Skeletal muscle tissue (tissue), 4 donors: ENCODE measurements around the gene DIP2C. TPM values are rescaled to one million over a fixed set of nuclear protein-coding genes. Genes with fewer than 3 reads are reported as not detected.

Experiments used
- H3K27ac ChIP-seq: one replicate; pipeline ENCODE4 v1.7.0; 2013; ENCODE audit warnings: mild to moderate bottlenecking, low read depth, low read length, inconsistent platforms
- H3K27me3 ChIP-seq, 3 donors: one replicate each; pipeline ENCODE4 v1.7.0; 2013; ENCODE audit warnings: low read length in 3 of 3; ENCODE audit not compliant: control insufficient read depth in 3 of 3, insufficient read depth in 3 of 3
- H3K36me3 ChIP-seq, 3 donors: one replicate each; pipeline ENCODE4 v1.7.0; 2013; ENCODE audit warnings: low read length in 3 of 3; ENCODE audit not compliant: control insufficient read depth in 3 of 3, insufficient read depth in 3 of 3
- H3K4me1 ChIP-seq, 3 donors: one replicate each; pipeline ENCODE4 v1.7.0; 2013; ENCODE audit warnings: low read length in 3 of 3, mild to moderate bottlenecking in 3 of 3; ENCODE audit not compliant: control insufficient read depth in 3 of 3, insufficient read depth in 3 of 3
- H3K4me3 ChIP-seq, 3 donors: one replicate each; pipeline ENCODE4 v1.7.0; 2013; ENCODE audit warnings: low read length in 3 of 3
- H3K9ac ChIP-seq, 3 donors: one replicate each; pipeline ENCODE4 v1.7.0; 2013; ENCODE audit warnings: low read length in 3 of 3, mild to moderate bottlenecking in 3 of 3, moderate library complexity in 2 of 3, low read depth in 1 of 3
- H3K9me3 ChIP-seq, 3 donors: one replicate each; pipeline ENCODE4 v1.7.0; 2013; ENCODE audit warnings: low read length in 3 of 3; ENCODE audit not compliant: control insufficient read depth in 3 of 3
- total RNA-seq: library from RNA; depleted of rRNA; stranded (reverse); fragments of >200 nt; gene quantifications from one replicate; pipeline ENCODE4 v1.2.3, GENCODE V29; 2014
- donor health status: Osteomylitis.

The DIP2C gene
- total RNA-seq, 1 donor from 2014 or later: 18.8 TPM

GRCh38 chr10:688312-689120, 952 bp downstream of the DIP2C start:
- Histone ChIP-seq H3K36me3 (no peaks in the 10 kb centered on the region), H3K27ac (peak overlapping the region; percentile 77), H3K9me3 (peaks cover 0 to 2% (median 0%) of the 10 kb centered on the region in 3 donors), H3K27me3 (peaks cover 0 to 5% (median 0%) of the 10 kb centered on the region in 3 donors), H3K4me1 (peaks cover 20 to 34% (median 26%) of the 10 kb centered on the region in 3 donors), H3K4me3 (peak overlapping the region; percentile 77 to 83 (median 82)), H3K9ac (peak overlapping the region; percentile 81 to 94 (median 83))

GRCh38 chr10:687583-688311, 1.7 kb downstream of the DIP2C start:
- Histone ChIP-seq H3K27me3 (no peaks in the 10 kb centered on the region), H3K36me3 (no peaks in the 10 kb centered on the region), H3K4me3 (peak overlapping the region; percentile 77 to 83 (median 82)), H3K4me1 (peaks cover 23 to 42% (median 34%) of the 10 kb centered on the region in 3 donors), H3K9me3 (peaks cover 0 to 2% (median 0%) of the 10 kb centered on the region in 3 donors), H3K27ac (peak overlapping the region; percentile 77), H3K9ac (peak overlapping the region in 2 of 3 donors; percentile 83 to 94)

- peaks cover 27 to 54% (median 44%) of the 10 kb centered on the region in 3 donors for H3K4me1 ChIP-seq
- no peak overlapping the region for H3K9ac ChIP-seq
- no peak overlapping the region for H3K27ac ChIP-seq
- no peak overlapping the region for H3K4me3 ChIP-seq
- no peaks in the 10 kb centered on the region for H3K27me3 ChIP-seq
- no peaks in the 10 kb centered on the region for H3K36me3 ChIP-seq
- peaks cover 0 to 2% (median 0%) of the 10 kb centered on the region in 3 donors for H3K9me3 ChIP-seq
Observed at GRCh38 chr10:686155-686931, 3.1 kb downstream of the DIP2C start.

- Histone ChIP-seq H3K9ac (no peak overlapping the region), H3K27ac (no peak overlapping the region), H3K4me3 (no peak overlapping the region), H3K4me1 (peaks cover 33 to 61% (median 51%) of the 10 kb centered on the region in 3 donors), H3K36me3 (no peaks in the 10 kb centered on the region), H3K27me3 (no peaks in the 10 kb centered on the region), H3K9me3 (peaks cover 0 to 2% (median 0%) of the 10 kb centered on the region in 3 donors)
Observed at GRCh38 chr10:685613-686012, 3.9 kb downstream of the DIP2C start.

- Histone ChIP-seq H3K27me3 (no peaks in the 10 kb centered on the region), H3K9ac (peak overlapping the region; percentile 48 to 71 (median 70)), H3K27ac (peak overlapping the region; percentile 88), H3K36me3 (no peaks in the 10 kb centered on the region), H3K4me1 (peaks cover 44 to 71% (median 57%) of the 10 kb centered on the region in 3 donors), H3K9me3 (peaks cover 0 to 2% (median 0%) of the 10 kb centered on the region in 3 donors), H3K4me3 (peak overlapping the region; percentile 53 to 60 (median 54))
Observed at GRCh38 chr10:683448-684071, 5.9 kb downstream of the DIP2C start.

- peaks cover 0 to 2% (median 0%) of the 10 kb centered on the region in 3 donors for H3K9me3 ChIP-seq
- H3K9ac ChIP-seq: peak overlapping the region in 2 of 3 donors; percentile 15 to 70
- H3K4me1 ChIP-seq: peaks cover 41 to 73% (median 57%) of the 10 kb centered on the region in 3 donors
- H3K4me3 ChIP-seq: peak overlapping the region in 2 of 3 donors; percentile 53 to 60
- H3K27ac ChIP-seq: peak overlapping the region; percentile 88
- no peaks in the 10 kb centered on the region for H3K36me3 ChIP-seq
- H3K27me3 ChIP-seq: no peaks in the 10 kb centered on the region
Observed at GRCh38 chr10:682931-683447, 6.5 kb downstream of the DIP2C start.

GRCh38 chr10:681670-682318, 7.7 kb downstream of the DIP2C start:
- Histone ChIP-seq H3K36me3 (no peaks in the 10 kb centered on the region), H3K4me1 (peaks cover 39 to 70% (median 57%) of the 10 kb centered on the region in 3 donors), H3K9ac (no peak overlapping the region), H3K27me3 (no peaks in the 10 kb centered on the region), H3K9me3 (peaks cover 0 to 2% (median 0%) of the 10 kb centered on the region in 3 donors), H3K4me3 (peak overlapping the region in 1 of 3 donors; percentile 6), H3K27ac (peak overlapping the region; percentile 19)

- H3K27ac ChIP-seq: peak overlapping the region; percentile 89
Observed at GRCh38 chr10:680745-681144, 8.7 kb downstream of the DIP2C start.

More at GRCh38 chr10:680745-681144, 8.7 kb downstream of the DIP2C start:
- Histone ChIP-seq H3K9me3 (no peaks in the 10 kb centered on the region), H3K9ac (peak overlapping the region in 2 of 3 donors; percentile 24 to 77), H3K4me3 (peak overlapping the region in 1 of 3 donors; percentile 28), H3K36me3 (no peaks in the 10 kb centered on the region), H3K4me1 (peaks cover 39 to 64% (median 57%) of the 10 kb centered on the region in 3 donors), H3K27me3 (no peaks in the 10 kb centered on the region)
